Measurements from ENCODE around the gene ZNF138. TPM values are rescaled to one million over a fixed set of nuclear protein-coding genes. Genes with fewer than 3 reads are reported as not detected.

The ZNF138 gene
- total RNA-seq, 1 experiment from 2014 or later, result 25.6 TPM

- no peak overlapping the region for H3K4ac ChIP-seq (ENCODE audit: low read depth, low read length)
- H3K18ac ChIP-seq (ENCODE audit: insufficient read length, low read depth, low read length), result no peak overlapping the region
- DNase-seq, result no peak
- no peaks in the 10 kb centered on the region for H3K79me1 ChIP-seq (ENCODE audit: insufficient read depth, low read depth, low read length, poor library complexity, severe bottlenecking)
- peaks cover 73 to 74% of the 10 kb centered on the region in 2 experiments for H3K9me3 Mint-ChIP-seq
- H4K20me1 ChIP-seq (ENCODE audit: control insufficient read depth, insufficient read depth, insufficient read length), result no peaks in the 10 kb centered on the region
- H2AK5ac ChIP-seq (ENCODE audit: insufficient read length, low read length), result no peak overlapping the region
- peaks cover 0 to 7% (median 3%) of the 10 kb centered on the region in 3 experiments; a peak in 3 of 7 replicates for H3K36me3 Mint-ChIP-seq (ENCODE audit: insufficient read depth in 1 of 3, low read depth in 3 of 3)
- H3K27me3 Mint-ChIP-seq (ENCODE audit: low read depth), result no peaks in the 10 kb centered on the region; the same call in 1 of the 2 replicates
- no peaks in the 10 kb centered on the region for H3K79me2 ChIP-seq (ENCODE audit: insufficient read depth, low read length)
- no peak overlapping the region for H4K8ac ChIP-seq (replicated peaks; ENCODE audit: insufficient read length, low read depth, low read length)
- H4K91ac ChIP-seq (ENCODE audit: insufficient read length, low read depth, low read length), result no peak overlapping the region
- H2BK120ac ChIP-seq (ENCODE audit: low read depth, low read length, poor library complexity, severe bottlenecking), result no peak overlapping the region
- H3K27ac ChIP-seq (ENCODE audit: insufficient read length, low read depth, low read length), result no peak overlapping the region
- H2BK15ac ChIP-seq (ENCODE audit: low read depth, low read length), result no peak overlapping the region
- H3K9ac ChIP-seq (ENCODE audit: extremely low read depth, insufficient read length, low read length), result no peak overlapping the region
- no peak overlapping the region for H3K4me2 ChIP-seq (ENCODE audit: insufficient read depth, insufficient read length, low read length)
- no peak overlapping the region for H3T11ph ChIP-seq (ENCODE audit: low read length)
- H3K9me3 ChIP-seq (ENCODE audit: control insufficient read depth, low read depth, low read length), result peaks cover 41% of the 10 kb centered on the region
- no peaks in the 10 kb centered on the region for H3K27me3 ChIP-seq (ENCODE audit: insufficient read depth, low read length)
- no peak overlapping the region for H3K27ac Mint-ChIP-seq
- no peaks in the 10 kb centered on the region for H3K23me2 ChIP-seq (ENCODE audit: insufficient read length, low read depth, low read length, poor library complexity, severe bottlenecking)
- H3K14ac ChIP-seq (ENCODE audit: insufficient read depth, low read length), result no peak overlapping the region
- no CpG with 5 or more reads among the region's 4 CpGs for WGBS (ENCODE audit: extremely low coverage, insufficient read length, low lambda C conversion rate)
- H2BK20ac ChIP-seq (ENCODE audit: low read depth, low read length, poor library complexity, severe bottlenecking), result no peak overlapping the region
- no peak overlapping the region for H2BK5ac ChIP-seq (ENCODE audit: insufficient read length, low read length)
- no peak overlapping the region for H2BK12ac ChIP-seq (ENCODE audit: insufficient read length, low read depth, low read length)
- TF ChIP-seq, protein P1, sequence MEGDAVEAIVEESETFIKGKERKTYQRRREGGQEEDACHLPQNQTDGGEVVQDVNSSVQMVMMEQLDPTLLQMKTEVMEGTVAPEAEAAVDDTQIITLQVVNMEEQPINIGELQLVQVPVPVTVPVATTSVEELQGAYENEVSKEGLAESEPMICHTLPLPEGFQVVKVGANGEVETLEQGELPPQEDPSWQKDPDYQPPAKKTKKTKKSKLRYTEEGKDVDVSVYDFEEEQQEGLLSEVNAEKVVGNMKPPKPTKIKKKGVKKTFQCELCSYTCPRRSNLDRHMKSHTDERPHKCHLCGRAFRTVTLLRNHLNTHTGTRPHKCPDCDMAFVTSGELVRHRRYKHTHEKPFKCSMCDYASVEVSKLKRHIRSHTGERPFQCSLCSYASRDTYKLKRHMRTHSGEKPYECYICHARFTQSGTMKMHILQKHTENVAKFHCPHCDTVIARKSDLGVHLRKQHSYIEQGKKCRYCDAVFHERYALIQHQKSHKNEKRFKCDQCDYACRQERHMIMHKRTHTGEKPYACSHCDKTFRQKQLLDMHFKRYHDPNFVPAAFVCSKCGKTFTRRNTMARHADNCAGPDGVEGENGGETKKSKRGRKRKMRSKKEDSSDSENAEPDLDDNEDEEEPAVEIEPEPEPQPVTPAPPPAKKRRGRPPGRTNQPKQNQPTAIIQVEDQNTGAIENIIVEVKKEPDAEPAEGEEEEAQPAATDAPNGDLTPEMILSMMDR (conservative IDR thresholded peaks at IDR 0.05), result no peak
- H3K4me3 Mint-ChIP-seq, result no peak overlapping the region
- H4K5ac ChIP-seq (ENCODE audit: insufficient read length, low read depth, low read length), result no peak overlapping the region
- no peak overlapping the region for H3K56ac ChIP-seq (ENCODE audit: insufficient read length, low read depth, low read length)
- H3K4me1 Mint-ChIP-seq, result no peaks in the 10 kb centered on the region
- H3K4me1 ChIP-seq (ENCODE audit: insufficient read depth, low read length), result no peaks in the 10 kb centered on the region
- no peak overlapping the region for H2AFZ ChIP-seq (ENCODE audit: low read length)
- no peak overlapping the region for H3K23ac ChIP-seq (ENCODE audit: insufficient read length, low read depth, low read length)
These were observed 49.5 kb upstream of the ZNF138 start for GRCh38 chr7:64744680-64745079.

Measured in H9 (cell line).